Lower lobe of right lung (tissue), 2 donors: ENCODE data around the gene KIF2C. TPM values are rescaled to one million over a fixed set of nuclear protein-coding genes. Genes with fewer than 3 reads are reported as not detected.

ENCODE experiments used
- ATAC-seq, 2 donors: fragments of 200-7000 bp; cut with Tn5 transposase; one replicate each; pipeline ENCODE4 v1.9.1; 2020 to 2022; ENCODE audit warnings: mild to moderate bottlenecking in 2 of 2, moderate library complexity in 2 of 2
- DNase-seq: peaks from one replicate; pipeline ENCODE4 v3.0.0-alpha.2; 2020
- H3K27ac ChIP-seq: fragments of 200-600 bp; one replicate; pipeline ENCODE4 v1.8.0; 2022
- H3K27me3 ChIP-seq: fragments of 200-600 bp; one replicate; pipeline ENCODE4 v1.8.0; 2022; ENCODE audit warnings: low read depth
- H3K36me3 ChIP-seq: fragments of 200-600 bp; one replicate; pipeline ENCODE4 v1.8.0; 2022; ENCODE audit warnings: mild to moderate bottlenecking
- H3K4me1 ChIP-seq: fragments of 200-600 bp; one replicate; pipeline ENCODE4 v1.8.0; 2022
- H3K4me3 ChIP-seq: fragments of 200-600 bp; one replicate; pipeline ENCODE4 v1.8.0; 2022; ENCODE audit warnings: mild to moderate bottlenecking
- H3K9me3 ChIP-seq: fragments of 200-600 bp; one replicate; pipeline ENCODE4 v1.8.0; 2022
- CTCF ChIP-seq: fragments of 200-600 bp; IDR thresholded peaks from one replicate; pipeline ENCODE4 v1.8.0; 2022; ENCODE audit warnings: antibody characterized with exemption, mild to moderate bottlenecking
- intact Hi-C: fragments of 100-400 bp; cut with DNase I; formaldehyde crosslinking; loops from one replicate; pipeline ENCODE4 v1.11.0; 2022
- total RNA-seq: library from RNA; stranded (reverse); fragmentation: NEBNext Ultra II Directional; extraction: Animal tissue kit (Norgen Biotek cat#: 25700); gene quantifications from one replicate; pipeline ENCODE4 v1.2.1, GENCODE V29; 2021
- donor health status: DM: no; HTN: yes; CAD: no; lungs with severe emphysema.

Gene KIF2C
- total RNA-seq, 1 donor from 2014 or later = 1.7 TPM

- intact Hi-C loops = no loop called here
Measured at GRCh38 chr1:44783697-44784093, 44.1 kb downstream of the KIF2C start.

GRCh38 chr1:44784094-44785028, 44.7 kb downstream of the KIF2C start:
- DNase-seq (no peak), ATAC-seq (peak; percentile 42 to 44)
- Histone ChIP-seq H3K27me3 (no peaks in the 10 kb centered on the region), H3K36me3 (peaks cover 24% of the 10 kb centered on the region), H3K4me3 (peak overlapping the region; percentile 56), H3K27ac (peak overlapping the region; percentile 46), H3K9me3 (no peaks in the 10 kb centered on the region), H3K4me1 (peaks cover 35% of the 10 kb centered on the region)
- intact Hi-C loops = no loop called here
- TF ChIP-seq CTCF = no peak

More at GRCh38 chr1:44783697-44784093, 44.1 kb downstream of the KIF2C start:
- Histone ChIP-seq H3K27ac (peak overlapping the region; percentile 46), H3K27me3 (no peaks in the 10 kb centered on the region), H3K4me1 (peaks cover 35% of the 10 kb centered on the region), H3K36me3 (peaks cover 30% of the 10 kb centered on the region), H3K4me3 (peak overlapping the region; percentile 56), H3K9me3 (no peaks in the 10 kb centered on the region)
- ATAC-seq = no peak
- DNase-seq = no peak
- no peak for TF ChIP-seq CTCF

- intact Hi-C loops = no loop called here
- DNase-seq = peak; percentile 33
- H3K4me3 ChIP-seq = no peak overlapping the region
Measured at GRCh38 chr1:44785029-44785380, 45.4 kb downstream of the KIF2C start.

GRCh38 chr1:44785501-44786137, 46.0 kb downstream of the KIF2C start:
- peaks cover 35% of the 10 kb centered on the region for H3K4me1 ChIP-seq
- H3K4me3 ChIP-seq = peak overlapping the region; percentile 59
- H3K27me3 ChIP-seq = no peaks in the 10 kb centered on the region
- peak overlapping the region; percentile 67 for H3K27ac ChIP-seq
- intact Hi-C loops = no loop called here
- peaks cover 11% of the 10 kb centered on the region for H3K36me3 ChIP-seq
- TF ChIP-seq CTCF = no peak
- H3K9me3 ChIP-seq = no peaks in the 10 kb centered on the region
- DNase-seq (peak; percentile 14), ATAC-seq (no peak)

More at GRCh38 chr1:44785029-44785380, 45.4 kb downstream of the KIF2C start:
- H3K4me1 ChIP-seq = peaks cover 35% of the 10 kb centered on the region
- H3K27me3 ChIP-seq = no peaks in the 10 kb centered on the region
- ATAC-seq = no peak
- H3K36me3 ChIP-seq = peaks cover 17% of the 10 kb centered on the region
- no peaks in the 10 kb centered on the region for H3K9me3 ChIP-seq
- TF ChIP-seq CTCF = no peak
- H3K27ac ChIP-seq = no peak overlapping the region

- peaks cover 35% of the 10 kb centered on the region for H3K4me1 ChIP-seq
- H3K4me3 ChIP-seq = peak overlapping the region; percentile 59
- peak; percentile 86 for DNase-seq
- peak; percentile 85 to 93 for ATAC-seq
- peaks cover 4% of the 10 kb centered on the region for H3K36me3 ChIP-seq
- intact Hi-C loops = no loop called here
- H3K9me3 ChIP-seq = no peaks in the 10 kb centered on the region
- H3K27me3 ChIP-seq = no peaks in the 10 kb centered on the region
- peak; percentile 98 for TF ChIP-seq CTCF
- peak overlapping the region; percentile 67 for H3K27ac ChIP-seq
Measured at GRCh38 chr1:44786138-44786840, 46.7 kb downstream of the KIF2C start.
